Activated T-helper 1 cell treated with anti-CD3 and anti-CD28 coated beads, Interleukin-12 subunit alpha, Interleukin-12 subunit beta, Interleukin-2, Interleukin-4 antibody, amounts not matched to agents 30 ng/mL and 10 ng/mL and 1 ng/mL, durations not matched to agents 14 hours and 24 hours and 36 hours (primary cell): ENCODE results near the gene NAMPT. TPM values are rescaled to one million over a fixed set of nuclear protein-coding genes. Genes with fewer than 3 reads are reported as not detected.

Source experiments
- DNase-seq: peaks from one replicate; pipeline ENCODE4 v3.0.0; 2021; ENCODE audit warnings: low spot score
- H3K27ac Mint-ChIP-seq: one replicate; pipeline ENCODE4 v1.8.0; 2021; ENCODE audit warnings: mild to moderate bottlenecking, mixed read lengths
- H3K27me3 Mint-ChIP-seq: one replicate; pipeline ENCODE4 v1.8.0; 2022; ENCODE audit warnings: mild to moderate bottlenecking, moderate library complexity, mixed read lengths; ENCODE audit not compliant: insufficient read depth
- H3K36me3 Mint-ChIP-seq: one replicate; pipeline ENCODE4 v1.8.0; 2021; ENCODE audit warnings: low read depth, mixed read lengths
- H3K4me1 Mint-ChIP-seq: one replicate; pipeline ENCODE4 v1.8.0; 2021; ENCODE audit warnings: low read depth, mixed read lengths
- H3K4me3 Mint-ChIP-seq: one replicate; pipeline ENCODE4 v1.8.0; 2021; ENCODE audit warnings: mild to moderate bottlenecking, moderate library complexity, mixed read lengths
- H3K9me3 Mint-ChIP-seq: one replicate; pipeline ENCODE4 v1.8.0; 2021; ENCODE audit warnings: mixed read lengths
- intact Hi-C: fragments of 100-400 bp; cut with micrococcal nuclease; formaldehyde crosslinking; loops from one replicate; pipeline ENCODE4 v1.15.1; 2024
- total RNA-seq: library from RNA; stranded (reverse); gene quantifications from 2 replicates; pipeline ENCODE4 v1.2.3, GENCODE V29; 2022

Gene NAMPT
- total RNA-seq, 1 donor from 2014 or later, result 417 TPM

- H3K36me3 Mint-ChIP-seq, result no peaks in the 10 kb centered on the region
- H3K27ac Mint-ChIP-seq, result no peak overlapping the region
- intact Hi-C loops, result no loop called here
- no peak for DNase-seq
- H3K9me3 Mint-ChIP-seq, result peaks cover 7% of the 10 kb centered on the region
- peaks cover 17% of the 10 kb centered on the region for H3K27me3 Mint-ChIP-seq
- H3K4me3 Mint-ChIP-seq, result no peak overlapping the region
- H3K4me1 Mint-ChIP-seq, result peaks cover 6% of the 10 kb centered on the region
Measured at GRCh38 chr7:106206826-106207541, 77.8 kb downstream of the NAMPT start.

GRCh38 chr7:106205621-106206222 lies 79.1 kb downstream of the NAMPT start:
- peaks cover 6% of the 10 kb centered on the region for H3K4me1 Mint-ChIP-seq
- H3K27ac Mint-ChIP-seq, result no peak overlapping the region
- H3K4me3 Mint-ChIP-seq, result no peak overlapping the region
- H3K9me3 Mint-ChIP-seq, result peaks cover 7% of the 10 kb centered on the region
- intact Hi-C loops, result no loop called here
- H3K36me3 Mint-ChIP-seq, result no peaks in the 10 kb centered on the region
- H3K27me3 Mint-ChIP-seq, result peaks cover 22% of the 10 kb centered on the region
- DNase-seq, result no peak

- Mint-ChIP-seq H3K36me3 (no peaks in the 10 kb centered on the region), H3K4me1 (peaks cover 6% of the 10 kb centered on the region), H3K4me3 (no peak overlapping the region), H3K27me3 (peaks cover 20% of the 10 kb centered on the region), H3K9me3 (no peaks in the 10 kb centered on the region), H3K27ac (no peak overlapping the region)
- intact Hi-C loops, result no loop called here
- no peak for DNase-seq
Measured at GRCh38 chr7:106203473-106203872, 81.3 kb downstream of the NAMPT start.

- Mint-ChIP-seq H3K4me3 (no peak overlapping the region), H3K27ac (no peak overlapping the region), H3K9me3 (no peaks in the 10 kb centered on the region), H3K36me3 (no peaks in the 10 kb centered on the region), H3K27me3 (peaks cover 12% of the 10 kb centered on the region), H3K4me1 (peaks cover 6% of the 10 kb centered on the region)
- no peak for DNase-seq
- intact Hi-C loops, result no loop called here
Measured at GRCh38 chr7:106201164-106201563, 83.6 kb downstream of the NAMPT start.

- no peak overlapping the region for H3K27ac Mint-ChIP-seq
- H3K9me3 Mint-ChIP-seq, result no peaks in the 10 kb centered on the region
- intact Hi-C loops, result no loop called here
- no peak overlapping the region for H3K4me3 Mint-ChIP-seq
- H3K27me3 Mint-ChIP-seq, result peaks cover 11% of the 10 kb centered on the region
- H3K4me1 Mint-ChIP-seq, result no peaks in the 10 kb centered on the region
- H3K36me3 Mint-ChIP-seq, result no peaks in the 10 kb centered on the region
- no peak for DNase-seq
Measured at GRCh38 chr7:106199813-106200364, 84.9 kb downstream of the NAMPT start.

GRCh38 chr7:106199024-106199423 lies 85.8 kb downstream of the NAMPT start:
- Mint-ChIP-seq H3K4me3 (no peak overlapping the region), H3K36me3 (no peaks in the 10 kb centered on the region), H3K4me1 (no peaks in the 10 kb centered on the region), H3K27ac (no peak overlapping the region), H3K9me3 (no peaks in the 10 kb centered on the region), H3K27me3 (peaks cover 6% of the 10 kb centered on the region)
- no peak for DNase-seq
- intact Hi-C loops, result no loop called here

Other genes starting within 250 kb of the NAMPT start
- gene SYPL1, start 172.7 kb downstream of the NAMPT start, total RNA-seq, result 22.3 and 24.9 TPM in 2 replicates